ENCODE measurements around the gene ERMP1.
"Not testable (repeated sequence)": the region's sequence is repeated elsewhere in the genome, so short reads cannot be mapped to it uniquely, and the experiment has no call there.

Gene ERMP1

GRCh38 chr9:5779705-5780218 lies 53.2 kb downstream of the ERMP1 start:
- H3K27ac ChIP-seq (ENCODE audit: low read depth, low read length); H2AFZ ChIP-seq (ENCODE audit: low read length, unreplicated experiment); H3K27me3 ChIP-seq (ENCODE audit: insufficient read depth, low read length); H3K79me2 ChIP-seq (ENCODE audit: control insufficient read depth, insufficient read depth, low read length, unreplicated experiment); H3K4me1 ChIP-seq (ENCODE audit: control insufficient read depth, insufficient read depth, low read length, unreplicated experiment); H3K4me3 ChIP-seq (ENCODE audit: low read depth, low read length): not testable (repeated sequence)
- H3K36me3 ChIP-seq (ENCODE audit: insufficient read depth, low read length) = peaks cover 38% of the 10 kb centered on the region

GRCh38 chr9:5778805-5779204 lies 54.1 kb downstream of the ERMP1 start:
- Histone ChIP-seq H3K4me3 (ENCODE audit: low read depth, low read length) (no peak overlapping the region), H3K27ac (ENCODE audit: low read depth, low read length) (no peak overlapping the region), H2AFZ (ENCODE audit: low read length, unreplicated experiment) (no peak overlapping the region), H3K36me3 (ENCODE audit: insufficient read depth, low read length) (peaks cover 45% of the 10 kb centered on the region), H3K4me1 (ENCODE audit: control insufficient read depth, insufficient read depth, low read length, unreplicated experiment) (no peaks in the 10 kb centered on the region), H3K79me2 (ENCODE audit: control insufficient read depth, insufficient read depth, low read length, unreplicated experiment) (no peaks in the 10 kb centered on the region), H3K27me3 (ENCODE audit: insufficient read depth, low read length) (no peaks in the 10 kb centered on the region)

- H3K36me3 ChIP-seq (ENCODE audit: insufficient read depth, low read length) = peaks cover 64% of the 10 kb centered on the region
- H3K4me3 ChIP-seq (ENCODE audit: low read depth, low read length) = no peak overlapping the region
- no peaks in the 10 kb centered on the region for H3K79me2 ChIP-seq (ENCODE audit: control insufficient read depth, insufficient read depth, low read length, unreplicated experiment)
- no peaks in the 10 kb centered on the region for H3K27me3 ChIP-seq (ENCODE audit: insufficient read depth, low read length)
- no peaks in the 10 kb centered on the region for H3K4me1 ChIP-seq (ENCODE audit: control insufficient read depth, insufficient read depth, low read length, unreplicated experiment)
- H2AFZ ChIP-seq (ENCODE audit: low read length, unreplicated experiment) = no peak overlapping the region
- H3K27ac ChIP-seq (ENCODE audit: low read depth, low read length) = no peak overlapping the region
These were observed 59.5 kb downstream of the ERMP1 start for GRCh38 chr9:5773324-5773999.

GRCh38 chr9:5767968-5768932 lies 64.7 kb downstream of the ERMP1 start:
- H3K27ac ChIP-seq (ENCODE audit: low read depth, low read length) = no peak overlapping the region
- no peak overlapping the region for H2AFZ ChIP-seq (ENCODE audit: low read length, unreplicated experiment)
- no peaks in the 10 kb centered on the region for H3K79me2 ChIP-seq (ENCODE audit: control insufficient read depth, insufficient read depth, low read length, unreplicated experiment)
- peaks cover 49% of the 10 kb centered on the region for H3K36me3 ChIP-seq (ENCODE audit: insufficient read depth, low read length)
- H3K27me3 ChIP-seq (ENCODE audit: insufficient read depth, low read length) = no peaks in the 10 kb centered on the region
- no peak overlapping the region for H3K4me3 ChIP-seq (ENCODE audit: low read depth, low read length)
- no peaks in the 10 kb centered on the region for H3K4me1 ChIP-seq (ENCODE audit: control insufficient read depth, insufficient read depth, low read length, unreplicated experiment)

GRCh38 chr9:5764130-5764868 lies 68.6 kb downstream of the ERMP1 start:
- peaks cover 30% of the 10 kb centered on the region for H3K36me3 ChIP-seq (ENCODE audit: insufficient read depth, low read length)
- no peak overlapping the region for H3K4me3 ChIP-seq (ENCODE audit: low read depth, low read length)
- no peaks in the 10 kb centered on the region for H3K27me3 ChIP-seq (ENCODE audit: insufficient read depth, low read length)
- no peaks in the 10 kb centered on the region for H3K79me2 ChIP-seq (ENCODE audit: control insufficient read depth, insufficient read depth, low read length, unreplicated experiment)
- H3K4me1 ChIP-seq (ENCODE audit: control insufficient read depth, insufficient read depth, low read length, unreplicated experiment) = peaks cover 8% of the 10 kb centered on the region
- H3K27ac ChIP-seq (ENCODE audit: low read depth, low read length) = no peak overlapping the region
- H2AFZ ChIP-seq (ENCODE audit: low read length, unreplicated experiment) = no peak overlapping the region

GRCh38 chr9:5762421-5762820 lies 70.5 kb downstream of the ERMP1 start:
- Histone ChIP-seq H3K27ac (ENCODE audit: low read depth, low read length) (no peak overlapping the region), H3K36me3 (ENCODE audit: insufficient read depth, low read length) (peaks cover 33% of the 10 kb centered on the region), H3K27me3 (ENCODE audit: insufficient read depth, low read length) (no peaks in the 10 kb centered on the region), H3K4me1 (ENCODE audit: control insufficient read depth, insufficient read depth, low read length, unreplicated experiment) (peaks cover 8% of the 10 kb centered on the region), H3K79me2 (ENCODE audit: control insufficient read depth, insufficient read depth, low read length, unreplicated experiment) (no peaks in the 10 kb centered on the region), H3K4me3 (ENCODE audit: low read depth, low read length) (no peak overlapping the region), H2AFZ (ENCODE audit: low read length, unreplicated experiment) (no peak overlapping the region)

GRCh38 chr9:5760338-5760737 lies 72.6 kb downstream of the ERMP1 start:
- Histone ChIP-seq H3K4me1 (ENCODE audit: control insufficient read depth, insufficient read depth, low read length, unreplicated experiment) (peaks cover 8% of the 10 kb centered on the region), H3K27ac (ENCODE audit: low read depth, low read length) (no peak overlapping the region), H3K79me2 (ENCODE audit: control insufficient read depth, insufficient read depth, low read length, unreplicated experiment) (no peaks in the 10 kb centered on the region), H3K36me3 (ENCODE audit: insufficient read depth, low read length) (peaks cover 35% of the 10 kb centered on the region), H3K4me3 (ENCODE audit: low read depth, low read length) (no peak overlapping the region), H3K27me3 (ENCODE audit: insufficient read depth, low read length) (no peaks in the 10 kb centered on the region), H2AFZ (ENCODE audit: low read length, unreplicated experiment) (no peak overlapping the region)

GRCh38 chr9:5756633-5757032 lies 76.3 kb downstream of the ERMP1 start:
- no peaks in the 10 kb centered on the region for H3K4me1 ChIP-seq (ENCODE audit: control insufficient read depth, insufficient read depth, low read length, unreplicated experiment)
- H3K36me3 ChIP-seq (ENCODE audit: insufficient read depth, low read length) = peaks cover 18% of the 10 kb centered on the region; the same call in 1 of the 2 replicates
- no peaks in the 10 kb centered on the region for H3K27me3 ChIP-seq (ENCODE audit: insufficient read depth, low read length)
- no peak overlapping the region for H2AFZ ChIP-seq (ENCODE audit: low read length, unreplicated experiment)
- no peak overlapping the region for H3K27ac ChIP-seq (ENCODE audit: low read depth, low read length)
- no peaks in the 10 kb centered on the region for H3K79me2 ChIP-seq (ENCODE audit: control insufficient read depth, insufficient read depth, low read length, unreplicated experiment)
- no peak overlapping the region for H3K4me3 ChIP-seq (ENCODE audit: low read depth, low read length)

- H3K27ac ChIP-seq (ENCODE audit: low read depth, low read length) = no peak overlapping the region
- peaks cover 24% of the 10 kb centered on the region for H3K36me3 ChIP-seq (ENCODE audit: insufficient read depth, low read length)
- H2AFZ ChIP-seq (ENCODE audit: low read length, unreplicated experiment) = no peak overlapping the region
- H3K79me2 ChIP-seq (ENCODE audit: control insufficient read depth, insufficient read depth, low read length, unreplicated experiment) = no peaks in the 10 kb centered on the region
- no peaks in the 10 kb centered on the region for H3K27me3 ChIP-seq (ENCODE audit: insufficient read depth, low read length)
- no peak overlapping the region for H3K4me3 ChIP-seq (ENCODE audit: low read depth, low read length)
- H3K4me1 ChIP-seq (ENCODE audit: control insufficient read depth, insufficient read depth, low read length, unreplicated experiment) = no peaks in the 10 kb centered on the region
These were observed 82.3 kb downstream of the ERMP1 start for GRCh38 chr9:5750569-5750968.

- no peak overlapping the region for H3K27ac ChIP-seq (ENCODE audit: low read depth, low read length)
- no peak overlapping the region for H3K4me3 ChIP-seq (ENCODE audit: low read depth, low read length)
- H3K36me3 ChIP-seq (ENCODE audit: insufficient read depth, low read length) = peaks cover 33% of the 10 kb centered on the region
- H2AFZ ChIP-seq (ENCODE audit: low read length, unreplicated experiment) = no peak overlapping the region
- no peaks in the 10 kb centered on the region for H3K4me1 ChIP-seq (ENCODE audit: control insufficient read depth, insufficient read depth, low read length, unreplicated experiment)
- no peaks in the 10 kb centered on the region for H3K79me2 ChIP-seq (ENCODE audit: control insufficient read depth, insufficient read depth, low read length, unreplicated experiment)
- no peaks in the 10 kb centered on the region for H3K27me3 ChIP-seq (ENCODE audit: insufficient read depth, low read length)
These were observed 83.6 kb downstream of the ERMP1 start for GRCh38 chr9:5749306-5749705.
